HEK293T (cell line): ENCODE data around the gene FPGS.

ENCODE experiments used
- ARNT ChIP-seq: fragments of 450-650 bp; IDR thresholded peaks from 2 replicates; pipeline ENCODE4 v1.6.1; 2017; ENCODE audit warnings: mild to moderate bottlenecking
- CTBP1 ChIP-seq: fragments of 450-650 bp; IDR thresholded peaks from 2 replicates; pipeline ENCODE4 v1.6.1; 2016; ENCODE audit warnings: borderline replicate concordance
- ELF4 ChIP-seq: fragments of 450-650 bp; IDR thresholded peaks from 2 replicates; pipeline ENCODE4 v1.6.1; 2017; ENCODE audit warnings: antibody characterized with exemption
- FOXA1 ChIP-seq: fragments of 450-650 bp; IDR thresholded peaks from 2 replicates; pipeline ENCODE4 v1.6.1; 2016; ENCODE audit warnings: mild to moderate bottlenecking
- FOXM1 ChIP-seq: fragments of 450-650 bp; IDR thresholded peaks from 2 replicates; pipeline ENCODE4 v1.6.1; 2017; ENCODE audit warnings: mild to moderate bottlenecking, borderline replicate concordance
- HDGF ChIP-seq: fragments of 450-650 bp; IDR thresholded peaks from 2 replicates; pipeline ENCODE4 v1.6.1; 2017; ENCODE audit warnings: antibody characterized with exemption, borderline replicate concordance
- L3MBTL2 ChIP-seq: fragments of 450-650 bp; conservative IDR thresholded peaks from 2 replicates; pipeline ENCODE4 v1.6.1; 2016; ENCODE audit warnings: mild to moderate bottlenecking
- LEF1 ChIP-seq: fragments of 450-650 bp; IDR thresholded peaks from 2 replicates; pipeline ENCODE4 v1.6.1; 2017; ENCODE audit warnings: mild to moderate bottlenecking, borderline replicate concordance
- NFRKB ChIP-seq: fragments of 450-650 bp; IDR thresholded peaks from 2 replicates; pipeline ENCODE4 v1.6.1; 2016; ENCODE audit warnings: mild to moderate bottlenecking, moderate library complexity
- PKNOX1 ChIP-seq: fragments of 450-650 bp; IDR thresholded peaks from 2 replicates; pipeline ENCODE4 v1.6.1; 2016
- SP1 ChIP-seq: fragments of 450-650 bp; IDR thresholded peaks from 2 replicates; pipeline ENCODE4 v1.6.1; 2017
- SUZ12 ChIP-seq: fragments of 450-650 bp; IDR thresholded peaks from 2 replicates; pipeline ENCODE4 v1.6.1; 2016; ENCODE audit warnings: mild to moderate bottlenecking
- TARDBP ChIP-seq: fragments of 450-650 bp; IDR thresholded peaks from 2 replicates; pipeline ENCODE4 v1.6.1; 2016
- ZNF384 ChIP-seq: fragments of 450-650 bp; IDR thresholded peaks from 2 replicates; pipeline ENCODE4 v1.6.1; 2016

GRCh38 chr9:127829205-127829906, 26.7 kb downstream of the FPGS start:
- TF ChIP-seq SP1 (no peak), FOXM1 (no peak), TARDBP (no peak), ZNF384 (no peak), NFRKB (no peak), HDGF (no peak), SUZ12 (no peak), ELF4 (no peak), PKNOX1 (no peak), FOXA1 (no peak), LEF1 (no peak), L3MBTL2 (no peak), CTBP1 (no peak), ARNT (no peak)
